HepG2 (cell line): ENCODE data around the gene C1QTNF1. TPM values are rescaled to one million over a fixed set of nuclear protein-coding genes. Genes with fewer than 3 reads are reported as not detected.

Source experiments
- E2F1 ChIP-seq: sonication (generic); formaldehyde crosslinking; IDR thresholded peaks from 2 replicates; pipeline ENCODE4 v1.5.0; 2020; ENCODE audit warnings: missing genetic modification reagents
- ELF4 ChIP-seq: sonication (generic); formaldehyde crosslinking; IDR thresholded peaks from 2 replicates; pipeline ENCODE4 v1.5.0; 2020; ENCODE audit warnings: missing genetic modification reagents, mild to moderate bottlenecking, moderate library complexity, borderline replicate concordance
- GLI4 ChIP-seq: sonication (generic); formaldehyde crosslinking; IDR thresholded peaks from 2 replicates; pipeline ENCODE4 v1.5.1; 2020; ENCODE audit warnings: missing genetic modification reagents, mild to moderate bottlenecking, moderate library complexity, borderline replicate concordance
- HMGXB4 ChIP-seq, 2 experiments: sonication (generic) in 1 of 2; formaldehyde crosslinking in 1 of 2; IDR thresholded peaks; 2 replicates each; pipeline versions ENCODE4 v1.4.0 to v1.6.1; 2018 to 2020; ENCODE audit warnings: missing genetic modification reagents in 2 of 2, borderline replicate concordance in 1 of 2, low read depth in 1 of 2, mild to moderate bottlenecking in 1 of 2, missing biosample characterization in 1 of 2
- HNF4G ChIP-seq, 2 experiments: sonication (generic) in 1 of 2; formaldehyde crosslinking in 1 of 2; IDR thresholded peaks; 2 replicates each; pipeline versions ENCODE4 v1.4.0 to v1.6.1; 2011 to 2020; ENCODE audit warnings: borderline replicate concordance in 2 of 2, low read depth in 2 of 2, mild to moderate bottlenecking in 2 of 2, low read length in 1 of 2, missing genetic modification reagents in 1 of 2, moderate library complexity in 1 of 2
- IRF2 ChIP-seq: IDR thresholded peaks from 2 replicates; pipeline ENCODE4 v1.6.1; 2018; ENCODE audit warnings: missing genetic modification reagents, missing compliant biosample characterization
- NFE2L2 ChIP-seq: fragments of 150-350 bp; IDR thresholded peaks from 2 replicates; pipeline ENCODE4 v1.6.1; 2014; ENCODE audit warnings: low read length
- NR2C2 ChIP-seq: sonication (generic); formaldehyde crosslinking; IDR thresholded peaks from 2 replicates; pipeline ENCODE4 v1.4.0; 2020; ENCODE audit warnings: missing genetic modification reagents, mild to moderate bottlenecking, moderate library complexity, borderline replicate concordance
- RFXAP ChIP-seq: sonication (generic); formaldehyde crosslinking; IDR thresholded peaks from 2 replicates; pipeline ENCODE4 v1.4.0; 2020; ENCODE audit warnings: missing genetic modification reagents, borderline replicate concordance
- SMAD3 ChIP-seq: sonication (generic); formaldehyde crosslinking; IDR thresholded peaks from 2 replicates; pipeline ENCODE4 v1.4.0; 2020; ENCODE audit warnings: missing genetic modification reagents
- SP5 ChIP-seq: IDR thresholded peaks from 2 replicates; pipeline ENCODE4 v1.6.1; 2016; ENCODE audit warnings: low read depth, borderline replicate concordance
- YEATS4 ChIP-seq: sonication (generic); formaldehyde crosslinking; IDR thresholded peaks from 2 replicates; pipeline ENCODE4 v1.4.0; 2020; ENCODE audit warnings: missing genetic modification reagents, borderline replicate concordance
- ZBTB25 ChIP-seq: IDR thresholded peaks from 2 replicates; pipeline ENCODE4 v1.6.1; 2018; ENCODE audit warnings: missing genetic modification reagents
- ZFP82 ChIP-seq: sonication (generic); formaldehyde crosslinking; IDR thresholded peaks from 2 replicates; pipeline ENCODE4 v1.5.1; 2020; ENCODE audit warnings: mild to moderate bottlenecking, missing genetic modification reagents, borderline replicate concordance
- ZFP91 ChIP-seq: sonication (generic); formaldehyde crosslinking; IDR thresholded peaks from 2 replicates; pipeline ENCODE4 v1.9.0; 2022; ENCODE audit warnings: missing genetic modification reagents, mild to moderate bottlenecking, borderline replicate concordance
- ZKSCAN8 ChIP-seq: IDR thresholded peaks from 2 replicates; pipeline ENCODE4 v1.6.1; 2016; ENCODE audit warnings: borderline replicate concordance, missing genetic modification reagents, missing compliant biosample characterization
- ZNF24 ChIP-seq: fragments of 450-650 bp; IDR thresholded peaks from 2 replicates; pipeline ENCODE4 v1.6.1; 2017; ENCODE audit warnings: antibody characterized with exemption, mild to moderate bottlenecking
- ZNF263 ChIP-seq: sonication (generic); formaldehyde crosslinking; IDR thresholded peaks from 2 replicates; pipeline ENCODE4 v1.4.0; 2020; ENCODE audit warnings: missing genetic modification reagents
- polyA plus RNA-seq, 8 experiments: library from polyadenylated mRNA; depleted of rRNA in 3 of 8; stranded (reverse) in 7 of 8; unstranded in 1 of 8; fragments of >200 nt; fragmentation: Illumina TruSeq in 4 of 8; extraction: Trizol in 4 of 8; gene quantifications; 2 replicates each; pipeline versions ENCODE4 v1.2.1 to v1.2.3, GENCODE V29; 2011 to 2016; ENCODE audit warnings: low read depth in 4 of 8, missing spikeins in 1 of 8, mixed read lengths in 1 of 8; ENCODE audit not compliant: insufficient read depth in 1 of 8
- total RNA-seq, 5 experiments: library from RNA; depleted of rRNA; stranded (reverse); fragments of >200 nt; fragmentation: Illumina TruSeq; extraction: Trizol; gene quantifications; 2 replicates each; pipeline ENCODE4 v1.2.3, GENCODE V29; 2016; ENCODE audit warnings: low read depth in 1 of 5

Gene C1QTNF1
- total and polyA plus RNA-seq, 2 of the 13 experiments (the other 11 are each of a cell fraction or from before 2014, with no cell fraction given), result 0.18 to 0.86 TPM

GRCh38 chr17:78986649-78987328 is 37.2 kb upstream of the C1QTNF1 start (continued):
- TF ChIP-seq NR2C2 (no peak), ZFP91 (CRISPR knock-in tag) (peak; percentile 56; the same call in 1 of the 2 replicates), RFXAP (CRISPR knock-in tag) (no peak), YEATS4 (CRISPR knock-in tag) (0 out of 2 replicates have a peak, but pooled peaks have one; percentile 27), ZFP82 (CRISPR knock-in tag) (peak; percentile 43; the same call in 1 of the 2 replicates), E2F1 (CRISPR knock-in tag) (no peak), ELF4 (CRISPR knock-in tag) (no peak), ZNF24 (no peak), SP5 (CRISPR knock-in tag) (no peak), SMAD3 (peak; percentile 58; the same call in 1 of the 2 replicates), IRF2 (CRISPR knock-in tag) (no peak), ZKSCAN8 (CRISPR knock-in tag) (0 out of 2 replicates have a peak, but pooled peaks have one; percentile 36), ZNF263 (CRISPR knock-in tag) (0 out of 2 replicates have a peak, but pooled peaks have one; percentile 12), GLI4 (CRISPR knock-in tag) (no peak), HMGXB4 (CRISPR knock-in tag; IDR thresholded peaks at IDR 0.05; ENCODE audit: borderline replicate concordance in 1 of 2, low read depth in 1 of 2) (0 out of 4 replicates have a peak, but pooled peaks of 1 of the 2 experiments have one; percentile 44), HNF4G (IDR thresholded peaks at IDR 0.05; ENCODE audit: borderline replicate concordance, low read depth, low read length) (no peak), HNF4G (CRISPR knock-in tag; IDR thresholded peaks at IDR 0.05; ENCODE audit: borderline replicate concordance, low read depth) (no peak), NFE2L2 (peak; percentile 60; the same call in 1 of the 2 replicates), ZBTB25 (CRISPR knock-in tag) (peak; percentile 20; the same call in 1 of the 2 replicates)
